ENCODE results near the gene GOT2. TPM values are rescaled to one million over a fixed set of nuclear protein-coding genes. Genes with fewer than 3 reads are reported as not detected.

Gene GOT2
- polyA plus RNA-seq, 1 of the 3 experiments (the other 2 are of a cell fraction) = 69.2 TPM

DNA sequence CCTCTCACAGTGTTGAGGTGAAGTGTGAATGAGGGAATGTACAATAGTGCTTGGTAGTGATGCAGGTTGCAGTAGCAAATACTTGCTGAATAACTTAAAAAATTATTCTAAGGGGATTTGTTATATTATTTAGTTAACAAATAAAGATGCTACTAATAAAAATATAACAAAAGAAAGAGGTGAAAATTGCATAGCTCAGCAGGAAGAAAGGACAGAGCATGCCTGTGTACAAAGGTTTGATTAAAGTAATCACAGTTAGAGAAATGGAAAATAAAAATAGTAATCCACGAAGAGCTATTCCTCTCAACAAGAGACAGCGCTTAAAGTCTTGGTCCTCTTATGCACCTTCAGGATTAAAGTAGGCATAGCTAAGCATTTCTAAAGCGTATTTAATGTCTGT, 11.0 kb downstream of the GOT2 start:
- Histone ChIP-seq H4K20me1 (ENCODE audit: insufficient read depth) (peaks cover 9% of the 10 kb centered on the region; the same call in 1 of the 2 replicates), H3K27ac (ENCODE audit: low read depth in 2 of 2, low read length in 1 of 2) (no peak overlapping the region), H3K4me1 (ENCODE audit: control insufficient read depth in 1 of 2, insufficient read depth in 2 of 2, low read depth in 1 of 2, low read length in 1 of 2) (no peaks in the 10 kb centered on the region), H3K36me3 (replicated peaks in 1 of 2; ENCODE audit: control insufficient read depth in 1 of 2, insufficient read depth in 2 of 2, low read length in 1 of 2) (peaks cover 28 to 42% of the 10 kb centered on the region in 2 experiments), H2AFZ (ENCODE audit: low read depth) (no peak overlapping the region), H3K9ac (no peak overlapping the region), H3K9me3 (no peaks in the 10 kb centered on the region), H3F3A (replicated peaks; ENCODE audit: insufficient read depth) (no peaks in the 10 kb centered on the region), H3K4me3 (ENCODE audit: low read depth in 2 of 2, low read length in 1 of 2) (no peak overlapping the region), H3K4me2 (no peak overlapping the region), H3K27me3 (ENCODE audit: insufficient read depth) (no peaks in the 10 kb centered on the region), H3K79me2 (ENCODE audit: insufficient read depth) (peaks cover 27% of the 10 kb centered on the region), H3K9me2 (no peaks in the 10 kb centered on the region)
- CTCF ChIA-PET = interaction anchor here (1.4 kb wide), 1 partner anchor 11 kb away, joined by 4 read pairs; no protein-coding TSS in a partner anchor
- WGBS (ENCODE audit: low lambda C conversion rate) = 79% methylated on average over 3 of the region's 3 CpGs
- POLR2A ChIA-PET = no interaction called here
- no peak for TF ChIP-seq PBX3 (IDR thresholded peaks at IDR 0.05)
- no peak for TF ChIP-seq RXRA (IDR thresholded peaks at IDR 0.05; ENCODE audit: borderline replicate concordance, low read depth)
- TF ChIP-seq MXI1 (IDR thresholded peaks at IDR 0.05; ENCODE audit: low read depth, low read length) = no peak
- TF ChIP-seq USF1 (IDR thresholded peaks at IDR 0.05; ENCODE audit: borderline replicate concordance, low read depth) = no peak
- TF ChIP-seq ELF1 (IDR thresholded peaks at IDR 0.05) = no peak
- TF ChIP-seq GABPA (IDR thresholded peaks at IDR 0.05; ENCODE audit: low read depth) = no peak
- DNase-seq = no peak

DNA sequence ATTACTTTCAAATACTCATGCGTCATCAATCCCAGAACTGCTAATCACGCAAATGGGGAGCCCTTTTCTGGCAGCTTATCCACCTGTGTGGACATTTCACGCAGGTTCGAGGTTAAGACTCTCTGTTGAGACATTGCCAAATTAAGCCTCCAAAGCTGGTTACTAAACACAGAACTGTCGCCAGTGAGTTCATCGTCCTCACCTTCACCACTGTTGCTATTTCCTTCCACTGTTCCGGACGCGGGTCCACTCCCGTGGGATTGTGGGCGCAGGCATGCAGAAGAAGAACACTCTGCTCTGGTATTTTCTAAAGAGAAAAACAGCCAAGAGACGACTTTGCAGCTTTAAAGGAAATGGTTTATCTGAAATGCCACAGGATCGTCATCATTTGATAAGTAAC, 16.1 kb downstream of the GOT2 start:
- no peaks in the 10 kb centered on the region for H3K79me2 ChIP-seq (ENCODE audit: insufficient read depth)
- no peaks in the 10 kb centered on the region for H3K9me3 ChIP-seq
- CTCF ChIA-PET = interaction anchor here (2.1 kb wide), 1 partner anchor 38 kb away, joined by 5 read pairs; no protein-coding TSS in a partner anchor
- H3K4me1 ChIP-seq (ENCODE audit: control insufficient read depth in 1 of 2, insufficient read depth in 2 of 2, low read depth in 1 of 2, low read length in 1 of 2) = no peaks in the 10 kb centered on the region
- no peak for DNase-seq
- H3K36me3 ChIP-seq (replicated peaks in 1 of 2; ENCODE audit: control insufficient read depth in 1 of 2, insufficient read depth in 2 of 2, low read length in 1 of 2) = peaks cover 59 to 60% of the 10 kb centered on the region in 2 experiments
- no peak overlapping the region for H3K4me2 ChIP-seq
- 94% methylated on average over 13 of the region's 13 CpGs for WGBS (ENCODE audit: low lambda C conversion rate)
- H3F3A ChIP-seq (replicated peaks; ENCODE audit: insufficient read depth) = no peaks in the 10 kb centered on the region
- TF ChIP-seq SIN3A (IDR thresholded peaks at IDR 0.05; ENCODE audit: borderline replicate concordance, low read depth, low read length) (no peak), RXRA (IDR thresholded peaks at IDR 0.05; ENCODE audit: borderline replicate concordance, low read depth) (no peak), FOXJ3 (CRISPR knock-in tag; IDR thresholded peaks at IDR 0.05) (no peak), FOXM1 (IDR thresholded peaks at IDR 0.05; ENCODE audit: low read depth) (no peak), POLR2AphosphoS5 (IDR thresholded peaks at IDR 0.05; ENCODE audit: low read depth, low read length) (no peak)
- no peaks in the 10 kb centered on the region for H3K27me3 ChIP-seq (ENCODE audit: insufficient read depth)
- H2AFZ ChIP-seq (ENCODE audit: low read depth) = no peak overlapping the region
- no peak overlapping the region for H3K27ac ChIP-seq (ENCODE audit: low read depth in 2 of 2, low read length in 1 of 2)
- H3K9ac ChIP-seq = no peak overlapping the region
- POLR2A ChIA-PET = no interaction called here
- no peak overlapping the region for H3K4me3 ChIP-seq (ENCODE audit: low read depth in 2 of 2, low read length in 1 of 2)
- no peaks in the 10 kb centered on the region for H4K20me1 ChIP-seq (ENCODE audit: insufficient read depth)
- H3K9me2 ChIP-seq = no peaks in the 10 kb centered on the region

- ChIA-PET CTCF (interaction anchor here (2.1 kb wide), 1 partner anchor 40 kb away, joined by 5 read pairs; no protein-coding TSS in a partner anchor), POLR2A (no interaction called here)
- H3K36me3 ChIP-seq (replicated peaks in 1 of 2; ENCODE audit: control insufficient read depth in 1 of 2, insufficient read depth in 2 of 2, low read length in 1 of 2) = peaks cover 57 to 70% of the 10 kb centered on the region in 2 experiments
- TF ChIP-seq TCF12 (IDR thresholded peaks at IDR 0.05) = no peak
- TF ChIP-seq, protein P1, sequence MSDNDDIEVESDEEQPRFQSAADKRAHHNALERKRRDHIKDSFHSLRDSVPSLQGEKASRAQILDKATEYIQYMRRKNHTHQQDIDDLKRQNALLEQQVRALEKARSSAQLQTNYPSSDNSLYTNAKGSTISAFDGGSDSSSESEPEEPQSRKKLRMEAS (IDR thresholded peaks at IDR 0.05; ENCODE audit: low read depth) = no peak
- TF ChIP-seq, protein P2, sequence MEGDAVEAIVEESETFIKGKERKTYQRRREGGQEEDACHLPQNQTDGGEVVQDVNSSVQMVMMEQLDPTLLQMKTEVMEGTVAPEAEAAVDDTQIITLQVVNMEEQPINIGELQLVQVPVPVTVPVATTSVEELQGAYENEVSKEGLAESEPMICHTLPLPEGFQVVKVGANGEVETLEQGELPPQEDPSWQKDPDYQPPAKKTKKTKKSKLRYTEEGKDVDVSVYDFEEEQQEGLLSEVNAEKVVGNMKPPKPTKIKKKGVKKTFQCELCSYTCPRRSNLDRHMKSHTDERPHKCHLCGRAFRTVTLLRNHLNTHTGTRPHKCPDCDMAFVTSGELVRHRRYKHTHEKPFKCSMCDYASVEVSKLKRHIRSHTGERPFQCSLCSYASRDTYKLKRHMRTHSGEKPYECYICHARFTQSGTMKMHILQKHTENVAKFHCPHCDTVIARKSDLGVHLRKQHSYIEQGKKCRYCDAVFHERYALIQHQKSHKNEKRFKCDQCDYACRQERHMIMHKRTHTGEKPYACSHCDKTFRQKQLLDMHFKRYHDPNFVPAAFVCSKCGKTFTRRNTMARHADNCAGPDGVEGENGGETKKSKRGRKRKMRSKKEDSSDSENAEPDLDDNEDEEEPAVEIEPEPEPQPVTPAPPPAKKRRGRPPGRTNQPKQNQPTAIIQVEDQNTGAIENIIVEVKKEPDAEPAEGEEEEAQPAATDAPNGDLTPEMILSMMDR (IDR thresholded peaks at IDR 0.05) = no peak
- TF ChIP-seq FOXJ3 (CRISPR knock-in tag; IDR thresholded peaks at IDR 0.05) = no peak
- no peak for TF ChIP-seq NRF1 (IDR thresholded peaks at IDR 0.05; ENCODE audit: low read depth, low read length)
- TF ChIP-seq, protein P3, sequence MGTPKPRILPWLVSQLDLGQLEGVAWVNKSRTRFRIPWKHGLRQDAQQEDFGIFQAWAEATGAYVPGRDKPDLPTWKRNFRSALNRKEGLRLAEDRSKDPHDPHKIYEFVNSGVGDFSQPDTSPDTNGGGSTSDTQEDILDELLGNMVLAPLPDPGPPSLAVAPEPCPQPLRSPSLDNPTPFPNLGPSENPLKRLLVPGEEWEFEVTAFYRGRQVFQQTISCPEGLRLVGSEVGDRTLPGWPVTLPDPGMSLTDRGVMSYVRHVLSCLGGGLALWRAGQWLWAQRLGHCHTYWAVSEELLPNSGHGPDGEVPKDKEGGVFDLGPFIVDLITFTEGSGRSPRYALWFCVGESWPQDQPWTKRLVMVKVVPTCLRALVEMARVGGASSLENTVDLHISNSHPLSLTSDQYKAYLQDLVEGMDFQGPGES (IDR thresholded peaks at IDR 0.05; ENCODE audit: low read depth, low read length) = no peak
- no peak for TF ChIP-seq SIN3A (IDR thresholded peaks at IDR 0.05; ENCODE audit: borderline replicate concordance, low read depth, low read length)
- no peak for TF ChIP-seq YY1 (IDR thresholded peaks at IDR 0.05; ENCODE audit: low read depth)
- no peak for TF ChIP-seq POLR2AphosphoS5 (IDR thresholded peaks at IDR 0.05; ENCODE audit: low read depth, low read length)
- no peak for TF ChIP-seq MEF2A (IDR thresholded peaks at IDR 0.05; ENCODE audit: borderline replicate concordance, low read depth)
- TF ChIP-seq GATA2 (CRISPR knock-in tag; IDR thresholded peaks at IDR 0.05) = no peak
- TF ChIP-seq TEAD4 (IDR thresholded peaks at IDR 0.05; ENCODE audit: borderline replicate concordance, insufficient read depth) = no peak
Measured at GRCh38 chr16:58716468-58716867, 17.6 kb downstream of the GOT2 start.

More at GRCh38 chr16:58716468-58716867, 17.6 kb downstream of the GOT2 start:
- Histone ChIP-seq H3K9me3 (no peaks in the 10 kb centered on the region), H3K27me3 (ENCODE audit: insufficient read depth) (no peaks in the 10 kb centered on the region), H3K9me2 (no peaks in the 10 kb centered on the region), H3K27ac (ENCODE audit: low read depth in 2 of 2, low read length in 1 of 2) (no peak overlapping the region), H4K20me1 (ENCODE audit: insufficient read depth) (no peaks in the 10 kb centered on the region), H3K4me1 (ENCODE audit: control insufficient read depth in 1 of 2, insufficient read depth in 2 of 2, low read depth in 1 of 2, low read length in 1 of 2) (no peaks in the 10 kb centered on the region), H2AFZ (ENCODE audit: low read depth) (no peak overlapping the region), H3F3A (replicated peaks; ENCODE audit: insufficient read depth) (no peaks in the 10 kb centered on the region), H3K4me2 (no peak overlapping the region), H3K4me3 (ENCODE audit: low read depth in 2 of 2, low read length in 1 of 2) (no peak overlapping the region), H3K79me2 (ENCODE audit: insufficient read depth) (no peaks in the 10 kb centered on the region), H3K9ac (no peak overlapping the region)
- WGBS (ENCODE audit: low lambda C conversion rate) = 94% methylated on average over 8 of the region's 8 CpGs
- DNase-seq = no peak
